Measurements from ENCODE around the gene ABCG8.

ABCG8 gene

GRCh38 chr2:43882312-43882711 lies 43.5 kb downstream of the ABCG8 start:
- H3K36me3 ChIP-seq (ENCODE audit: control insufficient read depth, insufficient read depth, low read length) = peaks cover 17% of the 10 kb centered on the region
- no peaks in the 10 kb centered on the region for H3K9me3 ChIP-seq (ENCODE audit: control insufficient read depth, insufficient read depth, low read length)
- H3K4me3 ChIP-seq (ENCODE audit: low read depth, low read length) = no peak overlapping the region
- no peak overlapping the region for H3K9ac ChIP-seq (ENCODE audit: low read depth, low read length)
- H3K27me3 ChIP-seq (ENCODE audit: control insufficient read depth, insufficient read depth, low read length) = peaks cover 3% of the 10 kb centered on the region
- no peaks in the 10 kb centered on the region for H3K4me1 ChIP-seq (ENCODE audit: control insufficient read depth, insufficient read depth, low read length)

GRCh38 chr2:43884689-43885088 lies 45.9 kb downstream of the ABCG8 start:
- no peaks in the 10 kb centered on the region for H3K4me1 ChIP-seq (ENCODE audit: control insufficient read depth, insufficient read depth, low read length)
- peaks cover 24% of the 10 kb centered on the region for H3K36me3 ChIP-seq (ENCODE audit: control insufficient read depth, insufficient read depth, low read length)
- H3K4me3 ChIP-seq (ENCODE audit: low read depth, low read length) = no peak overlapping the region
- no peak overlapping the region for H3K9ac ChIP-seq (ENCODE audit: low read depth, low read length)
- H3K9me3 ChIP-seq (ENCODE audit: control insufficient read depth, insufficient read depth, low read length) = no peaks in the 10 kb centered on the region
- no peaks in the 10 kb centered on the region for H3K27me3 ChIP-seq (ENCODE audit: control insufficient read depth, insufficient read depth, low read length)

- no peaks in the 10 kb centered on the region for H3K4me1 ChIP-seq (ENCODE audit: control insufficient read depth, insufficient read depth, low read length)
- no peak overlapping the region for H3K9ac ChIP-seq (ENCODE audit: low read depth, low read length)
- peaks cover 27% of the 10 kb centered on the region for H3K36me3 ChIP-seq (ENCODE audit: control insufficient read depth, insufficient read depth, low read length)
- no peaks in the 10 kb centered on the region for H3K27me3 ChIP-seq (ENCODE audit: control insufficient read depth, insufficient read depth, low read length)
- H3K9me3 ChIP-seq (ENCODE audit: control insufficient read depth, insufficient read depth, low read length) = no peaks in the 10 kb centered on the region
- no peak overlapping the region for H3K4me3 ChIP-seq (ENCODE audit: low read depth, low read length)
Measured at GRCh38 chr2:43885132-43885632, 46.4 kb downstream of the ABCG8 start.

- Histone ChIP-seq H3K9ac (ENCODE audit: low read depth, low read length) (no peak overlapping the region), H3K36me3 (ENCODE audit: control insufficient read depth, insufficient read depth, low read length) (peaks cover 36% of the 10 kb centered on the region), H3K4me1 (ENCODE audit: control insufficient read depth, insufficient read depth, low read length) (no peaks in the 10 kb centered on the region), H3K4me3 (ENCODE audit: low read depth, low read length) (no peak overlapping the region), H3K27me3 (ENCODE audit: control insufficient read depth, insufficient read depth, low read length) (no peaks in the 10 kb centered on the region), H3K9me3 (ENCODE audit: control insufficient read depth, insufficient read depth, low read length) (no peaks in the 10 kb centered on the region)
Measured at GRCh38 chr2:43887176-43887575, 48.4 kb downstream of the ABCG8 start.

- H3K9ac ChIP-seq (ENCODE audit: low read depth, low read length) = no peak overlapping the region
- H3K4me3 ChIP-seq (ENCODE audit: low read depth, low read length) = no peak overlapping the region
- peaks cover 50% of the 10 kb centered on the region for H3K36me3 ChIP-seq (ENCODE audit: control insufficient read depth, insufficient read depth, low read length)
- H3K9me3 ChIP-seq (ENCODE audit: control insufficient read depth, insufficient read depth, low read length) = no peaks in the 10 kb centered on the region
- H3K4me1 ChIP-seq (ENCODE audit: control insufficient read depth, insufficient read depth, low read length) = no peaks in the 10 kb centered on the region
- H3K27me3 ChIP-seq (ENCODE audit: control insufficient read depth, insufficient read depth, low read length) = no peaks in the 10 kb centered on the region
Measured at GRCh38 chr2:43889416-43889815, 50.6 kb downstream of the ABCG8 start.

DNA sequence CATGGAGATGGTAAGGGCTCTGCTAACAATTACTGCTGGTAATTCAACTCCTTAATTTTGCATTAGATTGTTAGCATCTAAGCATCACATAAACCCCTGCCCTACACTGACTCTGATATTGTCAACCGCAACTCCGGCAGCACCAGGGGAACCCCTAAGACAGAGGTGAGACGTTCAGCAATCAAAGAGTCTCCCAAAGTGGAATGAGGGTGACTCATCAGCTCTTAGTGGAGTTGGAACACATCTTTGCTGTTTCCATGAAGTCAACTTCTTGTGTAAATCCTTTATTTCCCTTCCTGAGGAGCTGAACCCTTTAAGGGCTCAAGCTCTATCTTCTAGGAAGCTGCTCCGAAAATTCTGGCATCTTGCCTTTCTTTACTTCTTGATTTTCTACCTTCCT lies 52.1 kb downstream of the ABCG8 start:
- H3K27me3 ChIP-seq (ENCODE audit: control insufficient read depth, insufficient read depth, low read length) = no peaks in the 10 kb centered on the region
- no peak overlapping the region for H3K9ac ChIP-seq (ENCODE audit: low read depth, low read length)
- peaks cover 47% of the 10 kb centered on the region for H3K36me3 ChIP-seq (ENCODE audit: control insufficient read depth, insufficient read depth, low read length)
- no peaks in the 10 kb centered on the region for H3K4me1 ChIP-seq (ENCODE audit: control insufficient read depth, insufficient read depth, low read length)
- no peak overlapping the region for H3K4me3 ChIP-seq (ENCODE audit: low read depth, low read length)
- H3K9me3 ChIP-seq (ENCODE audit: control insufficient read depth, insufficient read depth, low read length) = no peaks in the 10 kb centered on the region

DNA sequence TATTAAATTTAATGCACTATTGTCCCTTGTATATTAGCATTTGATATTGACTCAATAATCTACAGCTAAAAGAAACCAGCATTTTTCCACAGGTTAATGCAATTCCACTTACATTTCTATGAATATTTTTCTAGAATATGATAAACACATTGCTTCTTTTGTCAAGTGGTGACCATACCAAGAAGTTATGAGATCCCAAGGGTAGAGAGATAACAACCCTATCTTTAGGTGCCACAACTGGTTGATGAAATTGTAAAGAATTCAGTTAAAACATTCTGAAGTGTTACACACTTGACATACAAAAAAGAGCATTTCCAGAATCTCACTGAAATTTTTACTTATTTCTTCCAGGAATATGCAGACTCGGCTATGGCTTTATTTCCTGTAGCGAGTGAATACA lies 56.0 kb downstream of the ABCG8 start:
- H3K27me3 ChIP-seq (ENCODE audit: control insufficient read depth, insufficient read depth, low read length) = no peaks in the 10 kb centered on the region
- H3K9ac ChIP-seq (ENCODE audit: low read depth, low read length) = no peak overlapping the region
- no peaks in the 10 kb centered on the region for H3K9me3 ChIP-seq (ENCODE audit: control insufficient read depth, insufficient read depth, low read length)
- H3K36me3 ChIP-seq (ENCODE audit: control insufficient read depth, insufficient read depth, low read length) = peaks cover 44% of the 10 kb centered on the region
- H3K4me1 ChIP-seq (ENCODE audit: control insufficient read depth, insufficient read depth, low read length) = no peaks in the 10 kb centered on the region
- no peak overlapping the region for H3K4me3 ChIP-seq (ENCODE audit: low read depth, low read length)

DNA sequence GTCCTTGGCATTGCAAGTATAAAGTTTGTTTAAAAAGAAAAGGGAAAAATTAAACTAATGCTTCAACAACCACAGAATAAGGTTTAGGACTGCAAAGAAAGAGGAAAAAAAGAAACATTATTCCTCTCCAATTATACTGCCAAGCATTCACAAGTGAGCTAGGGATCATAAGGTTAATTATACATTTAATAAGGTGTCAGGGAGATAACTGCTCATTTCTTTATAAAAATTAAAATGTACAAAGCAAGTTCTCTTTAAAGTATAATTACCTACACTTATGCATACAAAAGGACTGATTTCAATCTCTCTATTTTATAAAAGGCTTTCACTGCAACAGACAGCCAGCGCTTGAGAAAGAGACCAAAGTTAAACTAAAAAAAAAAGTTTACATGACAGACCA lies 58.1 kb downstream of the ABCG8 start:
- H3K4me1 ChIP-seq (ENCODE audit: control insufficient read depth, insufficient read depth, low read length) = no peaks in the 10 kb centered on the region
- peaks cover 32% of the 10 kb centered on the region for H3K36me3 ChIP-seq (ENCODE audit: control insufficient read depth, insufficient read depth, low read length)
- H3K4me3 ChIP-seq (ENCODE audit: low read depth, low read length) = no peak overlapping the region
- H3K9me3 ChIP-seq (ENCODE audit: control insufficient read depth, insufficient read depth, low read length) = no peaks in the 10 kb centered on the region
- no peaks in the 10 kb centered on the region for H3K27me3 ChIP-seq (ENCODE audit: control insufficient read depth, insufficient read depth, low read length)
- H3K9ac ChIP-seq (ENCODE audit: low read depth, low read length) = no peak overlapping the region

GRCh38 chr2:43897492-43897891 lies 58.7 kb downstream of the ABCG8 start:
- no peak overlapping the region for H3K4me3 ChIP-seq (ENCODE audit: low read depth, low read length)
- H3K9ac ChIP-seq (ENCODE audit: low read depth, low read length) = no peak overlapping the region
- H3K4me1 ChIP-seq (ENCODE audit: control insufficient read depth, insufficient read depth, low read length) = no peaks in the 10 kb centered on the region
- no peaks in the 10 kb centered on the region for H3K27me3 ChIP-seq (ENCODE audit: control insufficient read depth, insufficient read depth, low read length)
- H3K36me3 ChIP-seq (ENCODE audit: control insufficient read depth, insufficient read depth, low read length) = peaks cover 32% of the 10 kb centered on the region
- H3K9me3 ChIP-seq (ENCODE audit: control insufficient read depth, insufficient read depth, low read length) = no peaks in the 10 kb centered on the region

DNA sequence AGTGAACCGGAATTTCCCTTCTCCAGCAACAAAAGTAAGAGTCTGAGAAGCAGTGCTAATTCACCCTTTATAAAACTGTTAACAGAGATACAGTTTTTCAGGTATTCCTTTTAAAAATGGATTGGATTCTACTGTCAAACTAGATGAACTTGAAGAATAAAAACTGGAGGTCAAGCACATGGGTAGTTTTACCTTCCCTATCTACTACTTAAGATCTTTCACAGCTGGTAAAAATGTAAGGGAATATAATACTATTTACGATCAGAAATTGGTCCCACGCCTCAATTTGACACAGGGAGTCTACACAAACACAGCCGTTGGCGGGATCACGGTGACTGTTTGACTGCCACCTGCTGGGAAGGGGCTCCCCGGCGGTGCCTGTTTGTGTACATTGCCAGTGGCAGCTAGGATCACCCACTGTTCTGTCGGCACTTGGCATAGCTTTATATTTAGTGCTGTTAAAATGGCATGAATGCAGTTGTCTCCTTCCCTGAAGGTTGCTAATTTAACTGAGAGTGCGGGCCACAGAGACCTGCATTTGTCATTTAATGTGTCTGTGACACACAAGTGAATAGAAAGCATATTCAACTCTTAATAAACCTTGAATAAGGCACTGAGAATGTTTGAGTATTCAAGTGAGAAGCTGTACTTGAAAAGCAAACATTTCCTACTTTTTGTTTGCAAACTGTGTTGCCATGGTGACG lies 59.5 kb downstream of the ABCG8 start:
- H3K9me3 ChIP-seq (ENCODE audit: control insufficient read depth, insufficient read depth, low read length) = no peaks in the 10 kb centered on the region
- no peaks in the 10 kb centered on the region for H3K27me3 ChIP-seq (ENCODE audit: control insufficient read depth, insufficient read depth, low read length)
- no peak overlapping the region for H3K4me3 ChIP-seq (ENCODE audit: low read depth, low read length)
- peaks cover 25% of the 10 kb centered on the region for H3K36me3 ChIP-seq (ENCODE audit: control insufficient read depth, insufficient read depth, low read length)
- H3K4me1 ChIP-seq (ENCODE audit: control insufficient read depth, insufficient read depth, low read length) = no peaks in the 10 kb centered on the region
- no peak overlapping the region for H3K9ac ChIP-seq (ENCODE audit: low read depth, low read length)

DNA sequence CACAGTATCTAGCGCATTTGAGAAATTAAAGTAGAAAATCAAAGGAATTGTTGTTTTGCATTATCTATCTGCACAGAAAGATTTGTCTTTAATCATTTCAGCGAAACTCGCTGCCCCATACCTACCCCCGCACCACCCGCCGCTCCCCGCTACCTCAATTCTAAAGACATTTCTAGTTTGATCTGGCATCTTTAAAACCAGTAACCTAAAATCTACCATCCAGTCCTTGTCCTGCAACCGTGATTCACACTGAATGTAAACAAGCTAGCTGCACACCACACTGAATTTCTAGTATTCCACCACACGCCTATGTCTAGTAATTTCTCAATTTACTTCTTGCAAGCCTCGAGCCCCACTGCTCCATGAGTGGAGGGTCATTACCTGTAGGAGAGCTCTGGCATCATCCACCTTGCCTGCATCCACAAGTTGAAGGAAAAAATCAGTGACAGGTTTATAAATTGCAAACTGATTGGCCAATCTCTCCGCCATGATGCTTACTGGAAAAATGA lies 60.1 kb downstream of the ABCG8 start:
- H3K36me3 ChIP-seq (ENCODE audit: control insufficient read depth, insufficient read depth, low read length) = peaks cover 23% of the 10 kb centered on the region

DNA sequence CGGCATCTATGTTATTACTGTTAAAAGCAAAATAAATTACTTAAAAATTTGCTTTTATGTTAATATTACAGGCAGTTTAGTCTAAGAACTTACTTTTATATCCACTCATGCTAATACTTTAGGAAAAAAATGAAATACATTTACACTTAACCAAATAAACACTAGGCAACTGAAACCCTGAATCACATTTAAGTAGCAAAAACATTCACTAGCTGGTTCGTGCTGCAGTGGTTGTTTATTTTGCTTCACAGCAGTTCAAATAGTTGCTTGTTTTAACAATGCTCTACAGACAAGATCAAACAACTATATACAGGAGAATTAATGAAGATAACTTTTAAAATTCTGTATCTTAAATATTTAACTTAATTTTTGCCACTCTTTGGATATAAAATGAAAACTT lies 60.8 kb downstream of the ABCG8 start:
- Histone ChIP-seq H3K4me1 (ENCODE audit: control insufficient read depth, insufficient read depth, low read length) (no peaks in the 10 kb centered on the region), H3K4me3 (ENCODE audit: low read depth, low read length) (no peak overlapping the region), H3K9me3 (ENCODE audit: control insufficient read depth, insufficient read depth, low read length) (no peaks in the 10 kb centered on the region), H3K27me3 (ENCODE audit: control insufficient read depth, insufficient read depth, low read length) (no peaks in the 10 kb centered on the region), H3K9ac (ENCODE audit: low read depth, low read length) (no peak overlapping the region), H3K36me3 (ENCODE audit: control insufficient read depth, insufficient read depth, low read length) (peaks cover 16% of the 10 kb centered on the region)

More for the DNA sequence above, 60.1 kb downstream of the ABCG8 start:
- Histone ChIP-seq H3K4me1 (ENCODE audit: control insufficient read depth, insufficient read depth, low read length) (no peaks in the 10 kb centered on the region), H3K4me3 (ENCODE audit: low read depth, low read length) (no peak overlapping the region), H3K9me3 (ENCODE audit: control insufficient read depth, insufficient read depth, low read length) (no peaks in the 10 kb centered on the region), H3K27me3 (ENCODE audit: control insufficient read depth, insufficient read depth, low read length) (no peaks in the 10 kb centered on the region), H3K9ac (ENCODE audit: low read depth, low read length) (no peak overlapping the region)
